ENCODE data around the gene VASP. TPM values are rescaled to one million over a fixed set of nuclear protein-coding genes. Genes with fewer than 3 reads are reported as not detected.

Gene VASP
- total RNA-seq, 4 donors from 2014 or later = 172 to 321 (median 210) TPM

- intact Hi-C loops (cut with DNase I) = no loop called here
- DNase-seq (ENCODE audit: extremely low spot score) = no peak
- 75% methylated on average over 28 of the region's 28 CpGs for WGBS
Observed at GRCh38 chr19:45474606-45475521, 32.4 kb upstream of the VASP start.

GRCh38 chr19:45475537-45476291 is 31.6 kb upstream of the VASP start:
- 72% methylated on average over 6 of the region's 6 CpGs for WGBS
- Histone ChIP-seq H3K27me3 (no peaks in the 10 kb centered on the region), H3K4me3 (no peak overlapping the region), H3K27ac (replicated peaks in 1 of 4) (no peak overlapping the region), H3K9me3 (no peaks in the 10 kb centered on the region), H3K4me1 (peaks cover 17 to 19% (median 19%) of the 10 kb centered on the region in 4 donors), H3K36me3 (no peaks in the 10 kb centered on the region)
- DNase-seq (ENCODE audit: extremely low spot score) = no peak
- intact Hi-C loops (cut with DNase I) = no loop called here
- TF ChIP-seq POLR2A (IDR thresholded peaks at IDR 0.05; ENCODE audit: low read depth) (no peak), EP300 (IDR thresholded peaks at IDR 0.05) (no peak), CTCF (IDR thresholded peaks at IDR 0.05) (no peak), POLR2AphosphoS5 (IDR thresholded peaks at IDR 0.05) (no peak)

More at GRCh38 chr19:45474606-45475521, 32.4 kb upstream of the VASP start:
- H3K9me3 ChIP-seq = no peaks in the 10 kb centered on the region
- TF ChIP-seq EP300 (IDR thresholded peaks at IDR 0.05) = no peak
- TF ChIP-seq CTCF (IDR thresholded peaks at IDR 0.05) = no peak
- no peak for TF ChIP-seq POLR2A (IDR thresholded peaks at IDR 0.05; ENCODE audit: low read depth)
- TF ChIP-seq POLR2AphosphoS5 (IDR thresholded peaks at IDR 0.05) = no peak
- H3K4me3 ChIP-seq = no peak overlapping the region
- peaks cover 25 to 27% (median 27%) of the 10 kb centered on the region in 4 donors for H3K4me1 ChIP-seq
- H3K27me3 ChIP-seq = no peaks in the 10 kb centered on the region
- no peak overlapping the region for H3K27ac ChIP-seq (replicated peaks in 1 of 4)
- H3K36me3 ChIP-seq = no peaks in the 10 kb centered on the region

- H3K4me1 ChIP-seq = peaks cover 13 to 16% (median 15%) of the 10 kb centered on the region in 4 donors
- TF ChIP-seq POLR2AphosphoS5 (IDR thresholded peaks at IDR 0.05) (peak in 1 of 2 donors; percentile 12), POLR2A (IDR thresholded peaks at IDR 0.05; ENCODE audit: low read depth) (no peak), CTCF (IDR thresholded peaks at IDR 0.05) (no peak), EP300 (IDR thresholded peaks at IDR 0.05) (no peak)
- no peaks in the 10 kb centered on the region for H3K9me3 ChIP-seq
- H3K27me3 ChIP-seq = no peaks in the 10 kb centered on the region
- no peaks in the 10 kb centered on the region for H3K36me3 ChIP-seq
- H3K27ac ChIP-seq (replicated peaks in 1 of 4) = no peak overlapping the region
- WGBS = 57% methylated on average over 5 of the region's 5 CpGs
- no peak overlapping the region for H3K4me3 ChIP-seq
- DNase-seq (ENCODE audit: extremely low spot score) = no peak
- intact Hi-C loops (cut with DNase I) = no loop called here
Observed at GRCh38 chr19:45476304-45476703, 31.0 kb upstream of the VASP start.

GRCh38 chr19:45477186-45477585 is 30.1 kb upstream of the VASP start:
- Histone ChIP-seq H3K9me3 (no peaks in the 10 kb centered on the region), H3K36me3 (no peaks in the 10 kb centered on the region), H3K4me3 (no peak overlapping the region), H3K4me1 (peaks cover 13 to 16% (median 15%) of the 10 kb centered on the region in 4 donors), H3K27ac (replicated peaks in 1 of 4) (no peak overlapping the region), H3K27me3 (no peaks in the 10 kb centered on the region)
- intact Hi-C loops (cut with DNase I) = no loop called here
- DNase-seq (ENCODE audit: extremely low spot score) = no peak
- WGBS = 34% methylated on average over 5 of the region's 5 CpGs
- no peak for TF ChIP-seq CTCF (IDR thresholded peaks at IDR 0.05)
- TF ChIP-seq POLR2A (IDR thresholded peaks at IDR 0.05; ENCODE audit: low read depth) = no peak
- TF ChIP-seq POLR2AphosphoS5 (IDR thresholded peaks at IDR 0.05) = no peak
- no peak for TF ChIP-seq EP300 (IDR thresholded peaks at IDR 0.05)
